Esophagus (tissue), 2 donors: ENCODE measurements around the gene MYO9B. TPM values are rescaled to one million over a fixed set of nuclear protein-coding genes. Genes with fewer than 3 reads are reported as not detected.
A peak's percentile ranks its signal among the peaks of the same experiment; 100 is the strongest.
"Not testable (repeated sequence)": the region's sequence is repeated elsewhere in the genome, so short reads cannot be mapped to it uniquely, and the experiment has no call there.

ENCODE experiments used
- H3K27ac ChIP-seq, 2 donors: one replicate each; pipeline ENCODE4 v1.5.1; 2013; ENCODE audit warnings: low read depth in 2 of 2, mild to moderate bottlenecking in 2 of 2, inconsistent platforms in 1 of 2, low read length in 1 of 2, moderate library complexity in 1 of 2
- H3K27me3 ChIP-seq, 2 donors: one replicate each; pipeline ENCODE4 v1.6.1; 2013; ENCODE audit warnings: low read length in 2 of 2, control low read depth in 1 of 2, mild to moderate bottlenecking in 1 of 2; ENCODE audit not compliant: insufficient read depth in 2 of 2, control insufficient read depth in 1 of 2
- H3K36me3 ChIP-seq, 2 donors: one replicate each; pipeline ENCODE4 v1.6.1; 2013; ENCODE audit warnings: low read length in 1 of 2; ENCODE audit not compliant: control insufficient read depth in 2 of 2, insufficient read depth in 2 of 2
- H3K4me1 ChIP-seq, 2 donors: one replicate each; pipeline ENCODE4 v1.6.1; 2013; ENCODE audit warnings: low read length in 1 of 2; ENCODE audit not compliant: control insufficient read depth in 2 of 2, insufficient read depth in 2 of 2
- H3K4me3 ChIP-seq, 2 donors: one replicate each; pipeline ENCODE4 v1.5.1; 2013; ENCODE audit warnings: low read length in 2 of 2, mild to moderate bottlenecking in 2 of 2, low read depth in 1 of 2, moderate library complexity in 1 of 2
- H3K9me3 ChIP-seq, 2 donors: one replicate each; pipeline ENCODE4 v1.6.1; 2013; ENCODE audit warnings: mild to moderate bottlenecking in 2 of 2, low read depth in 1 of 2, low read length in 1 of 2, moderate library complexity in 1 of 2; ENCODE audit not compliant: control insufficient read depth in 2 of 2, insufficient read depth in 1 of 2
- WGBS, 2 donors: extraction: QIAGEN DNeasy Blood & Tissue Kit; methylation state at CpG; one replicate each; pipeline ENCODE4 v1.1.7; 2013; 5-methylcytosine and 5-hydroxymethylcytosine counted together
- polyA plus RNA-seq, 2 donors: library from polyadenylated mRNA; stranded (reverse); fragments of 200-250 nt; gene quantifications; one replicate each; pipeline ENCODE4 v1.2.3, GENCODE V29; 2013
- donor health status: healthy with polysubstance abuse.
- donor health status: Bipolar disorder and iron deficiency.

The MYO9B gene
- polyA plus RNA-seq, 2 donors: 24.2 to 41.2 TPM

DNA sequence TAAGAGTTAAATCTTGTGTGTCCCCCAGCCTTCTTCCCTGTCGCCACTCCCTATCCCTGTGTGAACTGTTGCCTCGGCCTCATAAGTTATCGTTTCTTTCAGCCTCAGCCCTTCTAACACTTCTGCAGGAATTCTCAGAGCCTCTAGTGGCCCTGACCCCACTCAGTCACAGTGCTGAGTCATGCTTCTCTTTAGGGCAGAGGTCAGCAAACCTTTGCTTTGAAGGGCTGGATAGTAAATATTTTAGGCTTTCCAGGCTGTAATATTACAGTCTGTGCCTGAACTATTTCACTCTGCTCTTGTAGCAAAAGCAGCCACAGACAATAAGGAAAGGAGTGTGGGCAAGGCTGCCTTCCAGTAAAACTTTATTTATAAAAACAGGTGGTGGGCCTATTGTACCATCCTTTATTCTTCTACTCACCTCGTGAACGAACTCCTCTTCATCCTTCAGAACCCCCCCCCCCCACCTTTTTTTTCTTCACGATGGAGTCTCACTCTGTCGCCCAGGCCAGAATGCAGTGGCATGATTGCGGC, 22.1 kb downstream of the MYO9B start:
- H3K27ac ChIP-seq: peak overlapping the region in 1 of 2 donors; percentile 24
- 77 to 84% methylated on average over 8 of the region's 8 CpGs for WGBS, 2 donors
- H3K4me1 ChIP-seq: peaks cover 0 to 2% of the 10 kb centered on the region in 2 donors

DNA sequence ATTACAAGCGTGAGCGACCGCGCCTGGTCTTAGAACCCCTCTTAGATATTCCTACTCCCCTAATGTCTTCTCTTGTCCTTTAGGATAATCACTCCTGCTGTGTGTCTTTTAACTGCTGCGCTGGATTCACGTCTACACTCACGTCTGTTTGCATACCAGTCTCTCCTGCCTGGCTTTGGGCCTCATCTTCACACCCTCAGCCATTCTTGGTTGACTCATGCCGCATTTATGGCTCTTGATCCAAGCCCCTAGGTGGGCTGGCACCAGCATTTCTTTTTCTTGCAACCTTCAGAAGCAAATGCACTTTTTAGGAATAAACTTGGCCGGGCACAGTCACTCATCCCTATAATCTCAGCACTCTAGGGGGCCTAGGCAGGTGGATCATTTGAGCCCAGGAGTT, 22.7 kb downstream of the MYO9B start:
- Histone ChIP-seq H3K27me3 (no peaks in the 10 kb centered on the region), H3K9me3 (no peaks in the 10 kb centered on the region), H3K4me3 (no peak overlapping the region), H3K36me3 (peaks cover 3 to 18% of the 10 kb centered on the region in 2 donors), H3K4me1 (no peaks in the 10 kb centered on the region), H3K27ac (no peak overlapping the region)
- WGBS, 2 donors: 90 to 91% methylated on average over 9 of the region's 9 CpGs

More for the DNA sequence above, 22.1 kb downstream of the MYO9B start:
- no peaks in the 10 kb centered on the region for H3K27me3 ChIP-seq
- no peaks in the 10 kb centered on the region for H3K9me3 ChIP-seq
- H3K4me3 ChIP-seq: no peak overlapping the region
- H3K36me3 ChIP-seq: peaks cover 3 to 13% of the 10 kb centered on the region in 2 donors

DNA sequence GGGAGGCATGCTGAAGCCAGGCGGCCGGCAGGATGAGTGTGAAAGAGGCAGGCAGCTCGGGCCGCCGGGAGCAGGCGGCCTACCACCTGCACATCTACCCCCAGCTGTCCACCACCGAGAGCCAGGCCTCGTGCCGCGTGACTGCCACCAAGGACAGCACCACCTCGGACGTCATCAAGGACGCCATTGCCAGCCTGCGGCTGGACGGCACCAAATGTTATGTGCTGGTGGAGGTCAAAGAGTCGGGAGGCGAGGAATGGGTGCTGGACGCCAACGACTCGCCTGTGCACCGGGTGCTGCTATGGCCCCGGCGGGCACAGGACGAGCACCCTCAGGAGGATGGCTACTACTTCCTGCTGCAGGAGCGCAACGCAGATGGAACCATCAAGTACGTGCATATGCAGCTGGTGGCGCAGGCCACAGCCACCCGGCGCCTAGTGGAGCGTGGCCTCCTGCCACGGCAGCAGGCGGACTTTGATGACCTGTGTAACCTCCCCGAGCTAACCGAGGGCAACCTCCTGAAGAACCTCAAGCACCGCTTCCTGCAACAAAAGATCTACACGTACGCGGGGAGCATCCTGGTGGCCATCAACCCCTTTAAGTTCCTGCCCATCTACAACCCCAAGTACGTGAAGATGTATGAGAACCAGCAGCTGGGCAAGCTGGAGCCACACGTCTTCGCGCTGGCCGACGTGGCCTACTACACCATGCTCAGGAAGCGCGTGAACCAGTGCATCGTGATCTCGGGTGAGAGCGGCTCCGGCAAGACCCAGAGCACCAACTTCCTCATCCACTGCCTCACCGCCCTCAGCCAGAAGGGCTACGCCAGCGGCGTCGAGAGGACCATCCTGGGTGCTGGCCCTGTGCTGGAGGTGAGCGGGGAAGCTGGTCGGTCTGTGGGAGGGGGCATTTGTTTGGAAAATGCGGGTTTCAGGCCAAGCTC, 26.4 kb downstream of the MYO9B start:
- Histone ChIP-seq H3K27me3 (no peaks in the 10 kb centered on the region), H3K9me3 (no peaks in the 10 kb centered on the region), H3K4me1 (no peaks in the 10 kb centered on the region), H3K27ac (no peak overlapping the region), H3K4me3 (no peak overlapping the region), H3K36me3 (peaks cover 3 to 27% of the 10 kb centered on the region in 2 donors)
- 95 to 97% methylated on average over 59 of the region's 59 CpGs for WGBS, 2 donors

DNA sequence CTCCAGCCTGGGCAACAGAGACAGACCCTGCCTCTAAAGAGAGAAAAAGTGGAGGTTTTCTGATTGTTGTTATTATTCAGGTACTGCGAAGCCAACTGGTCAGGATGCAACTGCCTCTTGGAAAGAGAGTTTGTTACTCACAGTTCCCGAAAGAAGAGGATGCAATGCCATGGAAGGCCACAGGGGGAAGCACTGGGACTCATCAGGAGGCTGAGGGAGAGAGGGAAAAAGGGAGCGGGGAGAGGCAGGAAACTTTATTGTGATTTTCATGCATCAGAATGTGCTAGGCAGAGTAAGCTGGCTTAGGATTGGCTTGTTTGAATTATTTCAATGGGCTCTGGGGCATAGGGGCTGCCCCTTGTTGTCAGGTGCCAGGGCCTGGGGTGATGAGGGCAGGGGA, 27.6 kb downstream of the MYO9B start:
- peaks cover 3 to 27% of the 10 kb centered on the region in 2 donors for H3K36me3 ChIP-seq
- H3K27ac ChIP-seq: no peak overlapping the region
- peaks cover 0 to 8% of the 10 kb centered on the region in 2 donors for H3K4me1 ChIP-seq
- no peak overlapping the region for H3K4me3 ChIP-seq
- H3K9me3 ChIP-seq: no peaks in the 10 kb centered on the region
- 65 to 79% methylated on average over 3 of the region's 3 CpGs for WGBS, 2 donors
- H3K27me3 ChIP-seq: no peaks in the 10 kb centered on the region

DNA sequence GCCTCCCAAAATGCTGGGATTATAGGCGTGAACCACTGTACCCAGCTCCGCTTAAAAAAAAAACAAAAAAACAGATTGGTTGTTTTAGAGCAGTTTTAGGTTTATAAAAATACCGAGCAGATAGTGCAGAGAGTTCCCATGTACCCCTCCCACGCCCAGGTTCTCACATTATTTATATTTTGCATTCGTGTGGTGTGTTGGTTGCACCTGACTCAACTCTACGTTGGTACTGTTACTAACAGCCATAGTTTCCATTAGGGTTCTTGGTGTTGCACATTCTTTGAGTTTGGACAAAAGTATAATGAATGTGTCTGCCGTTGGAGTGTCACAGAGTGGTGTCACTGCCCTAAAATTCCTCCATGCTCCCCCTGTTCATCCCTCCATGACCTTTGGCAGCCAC, 29.1 kb downstream of the MYO9B start:
- H3K36me3 ChIP-seq: peaks cover 3 to 27% of the 10 kb centered on the region in 2 donors
- no peak overlapping the region for H3K4me3 ChIP-seq
- 83 to 84% methylated on average over 7 of the region's 7 CpGs for WGBS, 2 donors
- no peaks in the 10 kb centered on the region for H3K9me3 ChIP-seq
- H3K27me3 ChIP-seq: no peaks in the 10 kb centered on the region
- H3K27ac ChIP-seq: no peak overlapping the region
- peaks cover 0 to 10% of the 10 kb centered on the region in 2 donors for H3K4me1 ChIP-seq

DNA sequence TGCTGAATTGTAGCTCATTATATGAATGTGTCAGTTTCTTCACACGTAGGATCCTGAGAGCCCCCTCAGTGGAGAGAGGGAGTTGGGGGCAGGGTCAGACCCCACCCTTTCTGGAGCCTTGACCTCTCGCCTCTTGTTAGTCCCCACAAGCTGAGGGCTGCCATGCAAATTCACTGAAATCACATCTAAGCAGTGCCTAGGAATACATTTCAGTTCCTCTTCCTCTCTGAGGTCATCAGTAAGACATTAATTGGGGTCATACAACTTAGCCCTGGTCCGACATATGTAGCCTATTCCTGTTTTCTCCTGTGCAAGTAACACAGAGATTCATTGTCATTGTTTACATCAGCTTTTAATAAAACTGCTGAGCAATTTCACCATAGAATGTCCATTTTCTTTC, 30.0 kb downstream of the MYO9B start:
- H3K9me3 ChIP-seq: no peaks in the 10 kb centered on the region

DNA sequence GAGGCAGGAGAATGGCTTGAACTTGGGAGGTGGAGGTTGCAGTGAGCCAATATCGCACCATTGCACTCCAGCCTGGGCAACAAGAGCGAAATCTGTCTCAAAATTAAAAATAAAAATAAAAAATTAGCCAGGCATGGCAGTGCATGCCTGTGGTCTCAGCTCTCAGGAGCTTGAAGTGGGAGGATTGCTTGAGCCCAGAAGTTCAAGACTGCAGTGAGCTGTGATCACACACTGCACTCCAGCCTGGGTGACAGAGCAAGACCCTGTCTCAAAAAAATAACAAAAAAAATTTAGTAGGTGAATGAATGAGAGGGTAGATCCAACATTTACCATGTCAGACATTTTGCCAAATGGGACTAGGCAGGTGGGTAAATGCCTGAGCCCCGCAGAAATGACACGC, 31.4 kb downstream of the MYO9B start:
- not testable (repeated sequence) for H3K9me3 ChIP-seq, H3K4me3 ChIP-seq, H3K27me3 ChIP-seq
- Histone ChIP-seq H3K27ac (peak overlapping the region in 1 of 2 donors; percentile 93), H3K4me1 (peaks cover 3 to 10% of the 10 kb centered on the region in 2 donors), H3K36me3 (peaks cover 3 to 23% of the 10 kb centered on the region in 2 donors)
- 94 to 95% methylated on average over 4 of the region's 4 CpGs for WGBS, 2 donors

More for the DNA sequence above, 30.0 kb downstream of the MYO9B start:
- Histone ChIP-seq H3K4me3 (no peak overlapping the region), H3K36me3 (peaks cover 3 to 27% of the 10 kb centered on the region in 2 donors), H3K27ac (no peak overlapping the region), H3K27me3 (no peaks in the 10 kb centered on the region), H3K4me1 (peaks cover 1 to 10% of the 10 kb centered on the region in 2 donors)
- WGBS, 2 donors: 83 to 84% methylated on average over 3 of the region's 3 CpGs

DNA sequence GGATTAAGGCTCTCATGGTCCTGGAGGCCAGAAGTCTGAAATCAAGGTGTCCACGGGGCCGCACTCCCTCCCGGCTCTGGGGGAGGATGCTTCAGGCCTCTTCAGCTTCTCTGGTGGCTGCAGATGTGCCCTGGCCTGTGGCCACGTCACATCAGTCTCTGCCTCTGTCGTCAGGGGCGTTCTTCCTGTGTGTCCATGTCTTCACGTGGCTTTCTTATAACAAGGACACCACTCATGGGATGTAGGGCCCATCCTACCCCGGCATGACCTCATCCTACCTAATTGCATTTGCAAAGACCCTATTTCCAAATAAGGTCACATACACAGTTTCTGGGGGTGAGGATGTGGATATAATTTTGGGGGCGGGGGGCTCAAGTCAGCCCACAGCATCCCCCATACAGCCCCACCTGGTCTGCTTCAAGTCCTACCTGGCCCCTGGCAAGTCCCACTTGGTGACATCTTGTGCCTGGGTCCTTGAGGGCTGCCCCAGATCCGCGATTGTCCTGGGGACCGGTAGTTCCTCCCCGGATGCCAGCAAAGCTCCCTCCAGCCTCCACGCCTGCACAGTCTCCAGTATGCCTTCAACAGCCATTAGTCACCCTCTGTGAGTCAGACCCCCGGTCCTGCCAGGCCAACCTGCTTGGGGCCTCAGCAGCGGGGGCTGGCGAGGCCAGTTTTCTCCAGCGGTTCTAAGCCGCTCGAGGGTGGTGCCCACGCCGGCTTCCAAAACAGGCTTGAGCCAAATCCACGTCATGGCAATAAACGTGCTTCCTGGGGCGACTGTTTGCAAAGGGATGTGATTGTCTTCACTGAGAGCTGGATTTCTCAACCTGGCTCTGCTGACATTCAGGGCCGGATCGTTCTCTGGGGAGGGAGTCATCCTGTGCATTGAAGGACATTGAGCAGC, 32.2 kb downstream of the MYO9B start:
- H3K4me3 ChIP-seq: no peak overlapping the region
- peak overlapping the region; percentile 73 to 93 for H3K27ac ChIP-seq
- H3K36me3 ChIP-seq: peaks cover 0 to 23% of the 10 kb centered on the region in 2 donors
- H3K4me1 ChIP-seq: peaks cover 3 to 16% of the 10 kb centered on the region in 2 donors
- no peaks in the 10 kb centered on the region for H3K9me3 ChIP-seq
- no peaks in the 10 kb centered on the region for H3K27me3 ChIP-seq
- 31 to 40% methylated on average over 27 of the region's 27 CpGs for WGBS, 2 donors

DNA sequence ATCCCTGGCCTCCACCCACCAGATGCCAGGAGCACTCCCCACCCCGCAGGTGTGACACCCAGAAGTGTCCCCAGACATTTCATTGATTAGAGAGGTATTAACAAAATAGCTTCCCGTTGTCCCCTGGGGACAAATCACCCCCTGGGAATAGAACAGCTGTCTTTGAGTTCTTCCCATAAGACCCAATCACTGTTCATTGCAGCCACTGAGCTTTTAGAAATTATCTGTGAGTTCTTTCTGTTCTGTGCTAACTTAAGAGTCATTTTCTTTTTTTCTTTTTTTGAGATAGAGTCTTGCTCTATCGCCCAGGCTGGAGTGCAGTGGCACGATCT, 32.8 kb downstream of the MYO9B start:
- no peak overlapping the region for H3K4me3 ChIP-seq
- 61 to 66% methylated on average over 4 of the region's 4 CpGs for WGBS, 2 donors
- H3K4me1 ChIP-seq: peaks cover 7 to 18% of the 10 kb centered on the region in 2 donors
- H3K36me3 ChIP-seq: peaks cover 0 to 21% of the 10 kb centered on the region in 2 donors
- H3K9me3 ChIP-seq: no peaks in the 10 kb centered on the region
- H3K27me3 ChIP-seq: no peaks in the 10 kb centered on the region
- H3K27ac ChIP-seq: peak overlapping the region; percentile 73 to 93
